Activated gamma-delta T cell treated with Interleukin-2 at 50 U/mL for 16 hours (primary cell): ENCODE results near the gene HOXB7.
A peak's percentile ranks its signal among the peaks of the same experiment; 100 is the strongest.

Source experiments
- DNase-seq: peaks from one replicate; pipeline ENCODE4 v3.0.0-alpha.2; 2020

HOXB7 gene

DNA sequence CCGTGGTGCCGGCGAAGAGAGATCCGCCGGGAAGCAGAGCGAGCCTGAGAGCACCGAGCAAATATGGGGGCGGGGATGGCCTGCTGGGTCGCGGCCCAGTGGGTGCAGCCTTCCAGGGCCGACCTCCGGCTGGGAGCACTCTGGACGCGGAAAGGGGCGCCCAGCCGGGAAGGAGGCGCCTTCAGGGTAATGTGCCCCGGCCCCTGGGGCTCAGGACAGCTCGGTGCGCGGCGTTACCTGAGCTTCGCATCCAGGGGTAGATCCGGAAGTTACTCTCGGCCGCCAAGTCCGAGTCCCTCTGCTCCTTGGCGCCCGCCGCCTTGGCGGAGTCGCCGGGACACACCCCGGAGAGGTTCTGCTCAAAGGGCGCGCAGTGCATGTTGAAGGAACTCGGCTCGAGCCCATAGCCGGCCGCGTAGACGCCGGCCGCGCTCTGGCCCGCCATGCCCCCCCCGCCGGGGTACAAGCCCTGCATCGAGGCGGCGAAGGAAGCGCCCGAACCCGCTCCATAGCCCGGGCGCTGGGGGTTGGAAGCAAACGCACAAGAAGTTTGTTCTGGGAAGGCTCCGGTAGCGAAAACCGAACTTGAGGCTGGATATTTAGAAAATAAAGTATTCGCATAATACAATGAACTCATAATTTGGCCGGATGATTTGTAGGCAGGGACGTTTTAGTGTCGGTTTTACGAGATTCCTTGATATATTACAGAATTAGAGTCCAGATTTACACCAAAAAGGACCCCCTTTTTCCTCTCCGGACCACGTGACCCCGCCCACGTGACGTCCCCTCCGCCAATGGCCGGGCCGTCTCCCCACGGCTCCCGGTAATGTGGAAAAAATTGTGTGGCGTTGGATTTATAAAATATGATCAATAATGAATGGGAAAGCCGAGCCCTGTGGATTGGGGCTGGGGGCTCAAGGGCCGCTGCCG, at the start of gene HOXB7:
TSS of gene HOXB7 (minus strand) at position 736 of the 930 bp plus-strand sequence. CDS start at position 637, 99 bp downstream.
- peak; percentile 58 for DNase-seq

DNA sequence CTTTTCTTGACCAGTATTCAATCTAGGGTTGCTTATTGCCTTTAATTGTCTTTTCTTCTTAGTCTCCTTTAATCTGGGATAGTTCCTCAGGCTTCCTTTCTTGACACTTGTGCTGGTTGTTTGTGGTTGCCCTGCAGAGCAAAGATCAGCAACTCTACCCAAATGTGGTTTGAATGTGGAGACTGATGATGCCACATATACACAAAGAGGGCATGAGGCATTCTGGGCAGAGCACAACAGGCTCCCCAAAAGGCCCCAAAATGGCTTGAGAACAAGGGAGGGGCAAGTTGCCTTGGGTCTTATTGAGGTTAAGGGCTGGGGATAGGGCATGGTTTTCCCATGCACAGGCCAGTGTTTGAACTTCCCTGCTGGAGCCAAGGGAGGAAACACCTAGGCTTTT, 45.1 kb upstream of the HOXB7 start:
- no peak for DNase-seq

DNA sequence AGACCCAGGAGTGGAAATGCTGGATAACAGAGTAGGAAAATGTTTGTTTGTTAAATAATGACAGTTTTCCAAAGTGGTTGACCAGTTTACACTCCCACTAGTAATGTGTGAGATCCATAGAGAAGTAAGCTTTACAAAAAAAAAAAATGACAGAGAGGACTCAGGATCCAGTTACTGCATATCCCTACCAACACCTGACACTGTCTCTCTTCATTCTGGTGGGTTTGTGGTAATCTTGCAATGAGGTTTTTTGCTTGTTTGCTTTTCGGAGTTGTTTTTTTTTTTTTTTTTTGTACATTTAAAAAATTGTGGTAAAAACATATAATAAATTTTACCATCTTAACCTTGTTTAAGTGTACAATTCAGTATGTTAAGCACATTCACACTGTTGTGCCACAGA, 38.9 kb upstream of the HOXB7 start:
- DNase-seq = no peak

DNA sequence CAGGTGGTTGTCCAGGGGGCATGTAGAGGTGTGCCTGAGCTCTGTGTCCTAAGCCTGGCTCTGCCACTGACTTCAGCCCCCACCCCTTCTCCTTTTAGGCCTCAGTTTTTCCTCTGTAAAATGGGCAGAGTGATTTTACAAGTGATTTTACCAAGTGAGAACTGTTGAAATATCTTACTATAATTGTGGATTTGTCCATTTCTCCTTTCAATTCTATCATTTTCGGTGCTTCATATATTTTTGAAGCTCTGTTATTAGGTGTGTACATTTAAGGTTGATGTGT, 37.1 kb upstream of the HOXB7 start:
- no peak for DNase-seq

DNA sequence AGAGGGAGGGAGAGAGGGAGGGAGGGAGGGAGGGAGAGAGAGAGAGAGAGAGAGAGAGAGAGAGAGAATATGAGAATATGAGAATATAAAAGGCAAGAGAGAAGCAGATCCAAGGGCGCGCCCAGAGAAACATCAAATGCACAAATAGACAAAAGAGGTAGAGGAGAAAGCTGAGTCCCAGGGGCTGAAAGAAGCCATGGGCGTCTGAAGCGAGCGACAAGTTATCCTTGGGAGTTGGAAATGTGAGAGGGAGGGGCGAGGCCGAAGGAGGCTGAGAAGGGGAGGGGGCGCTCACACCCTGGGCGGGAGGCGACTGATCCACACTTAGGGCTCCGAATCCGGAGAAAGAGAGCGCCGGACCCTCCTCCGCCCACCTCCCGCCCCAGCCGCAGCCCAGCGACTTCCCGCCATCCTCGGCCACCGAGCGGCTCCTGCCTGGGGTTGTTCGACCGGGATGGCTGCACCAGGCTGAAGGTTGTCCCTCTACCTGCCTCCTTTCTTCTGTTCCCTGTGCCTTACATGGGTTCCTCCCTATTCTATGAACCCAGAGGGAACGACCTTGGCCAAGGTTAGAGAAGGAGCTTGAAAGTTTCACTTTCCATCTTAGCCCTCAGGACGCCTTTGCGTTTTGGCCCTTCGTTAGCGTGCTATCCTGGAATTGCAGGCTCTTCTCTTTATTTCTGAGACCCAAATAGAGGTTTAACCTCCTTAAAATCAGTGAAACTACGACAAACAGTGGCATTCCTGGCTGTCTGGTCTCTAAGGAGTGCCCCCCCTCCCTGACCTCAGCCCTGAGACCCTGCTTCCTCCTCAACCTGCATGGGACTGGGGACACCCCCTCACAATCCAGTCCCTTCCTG, 36.5 kb upstream of the HOXB7 start:
- no peak for DNase-seq

DNA sequence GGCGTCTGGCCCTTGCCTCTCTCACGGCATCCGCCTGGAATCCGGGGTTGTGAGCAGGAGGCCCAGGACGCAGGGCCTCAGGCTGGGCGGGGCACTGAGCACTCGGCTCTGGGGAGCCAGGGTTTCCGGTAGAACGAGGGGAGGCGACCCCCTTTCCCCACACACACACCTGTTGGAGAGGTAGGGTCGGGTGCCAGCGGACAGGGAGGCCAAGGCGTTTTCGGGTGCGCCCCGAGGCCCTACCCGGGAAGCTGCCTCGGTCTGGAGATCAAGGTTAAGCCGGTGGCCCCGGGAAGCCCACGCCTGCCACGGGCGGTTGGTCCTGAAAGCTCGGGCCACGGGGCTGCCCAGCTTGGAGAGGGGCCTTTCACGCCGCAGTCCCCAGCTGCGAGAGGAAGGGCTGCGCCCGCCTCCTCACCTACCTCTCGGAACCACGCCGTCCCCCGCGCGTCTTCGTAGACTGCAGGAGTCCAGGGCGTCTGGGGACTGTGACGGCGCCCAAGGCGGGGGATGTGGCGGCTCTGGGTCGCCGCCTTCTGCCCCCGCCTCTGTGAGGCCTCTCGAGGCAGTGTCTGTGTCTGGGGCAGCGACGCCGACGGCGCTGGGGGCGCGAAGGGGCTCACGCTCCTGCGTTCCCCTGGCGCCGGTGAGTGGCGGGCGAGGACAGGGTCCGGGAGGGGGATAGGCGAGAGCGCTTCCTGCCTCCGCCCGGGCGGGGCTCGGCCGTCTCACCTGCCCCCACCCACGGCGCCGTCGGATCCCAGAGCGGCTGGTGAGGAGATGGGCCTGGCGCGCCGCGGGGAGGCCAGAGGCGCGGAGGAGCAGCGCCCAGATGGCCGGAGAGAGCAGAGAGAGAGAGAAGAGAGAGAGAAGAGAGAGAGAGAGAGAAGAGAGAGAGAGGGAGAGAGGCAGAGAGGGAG, 35.6 kb upstream of the HOXB7 start:
- no peak for DNase-seq

DNA sequence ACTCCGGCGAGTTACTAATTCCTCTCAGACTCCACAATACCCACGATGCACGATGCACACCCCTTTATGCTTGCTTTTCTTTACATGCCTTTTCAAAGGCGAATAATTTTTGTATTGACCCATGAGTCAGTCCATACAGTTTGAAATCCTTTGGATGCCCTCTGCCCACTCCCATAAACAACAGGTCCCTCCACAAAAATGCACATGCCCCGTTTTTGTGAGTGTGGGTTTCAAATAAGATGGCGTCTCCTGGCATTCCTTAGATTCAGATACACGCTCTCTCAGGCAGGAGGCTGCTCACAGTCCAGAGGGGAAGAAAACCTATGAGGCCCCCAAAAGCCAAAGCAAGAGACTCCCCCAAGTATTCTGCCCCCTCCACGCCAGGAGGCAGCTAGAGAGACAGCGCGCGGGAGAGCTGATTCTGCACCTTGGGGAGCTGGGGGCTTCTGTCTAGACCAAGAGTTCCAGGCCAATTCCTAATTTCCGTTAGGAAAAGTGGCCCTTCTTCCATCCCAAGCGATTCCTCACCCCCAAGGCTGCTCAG, 34.9 kb upstream of the HOXB7 start:
- no peak for DNase-seq

DNA sequence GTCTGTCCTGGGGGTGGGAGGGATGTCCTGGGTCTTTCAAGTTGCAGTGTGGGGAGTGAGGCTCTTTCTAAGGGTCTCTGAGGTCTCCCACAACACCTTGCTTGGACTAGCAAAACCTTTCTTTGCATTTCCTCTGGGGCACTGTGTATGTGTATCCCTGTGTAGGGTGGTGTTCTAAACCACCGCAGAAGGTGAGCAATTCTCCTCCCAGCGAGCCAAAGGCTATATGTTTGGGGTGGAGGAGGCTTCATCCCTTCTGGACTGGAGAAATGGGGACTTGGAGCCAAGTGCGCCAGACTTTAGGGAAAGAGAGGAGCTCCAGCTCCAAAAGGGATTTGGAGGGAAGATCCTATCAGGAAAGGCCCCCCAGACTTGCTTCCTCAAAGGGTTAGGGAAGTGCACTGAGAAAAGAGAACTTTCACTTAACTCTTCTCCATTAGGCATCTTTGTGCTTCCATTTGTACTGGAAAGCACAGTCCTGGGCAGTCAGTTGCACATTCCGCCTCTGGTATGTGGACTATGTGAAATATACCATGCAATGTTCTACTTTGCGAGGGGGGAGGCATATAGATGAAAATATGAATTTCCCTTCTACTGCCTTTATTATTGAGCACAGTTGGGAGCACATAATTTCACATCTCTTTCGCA, 34.2 kb upstream of the HOXB7 start:
- DNase-seq = no peak

DNA sequence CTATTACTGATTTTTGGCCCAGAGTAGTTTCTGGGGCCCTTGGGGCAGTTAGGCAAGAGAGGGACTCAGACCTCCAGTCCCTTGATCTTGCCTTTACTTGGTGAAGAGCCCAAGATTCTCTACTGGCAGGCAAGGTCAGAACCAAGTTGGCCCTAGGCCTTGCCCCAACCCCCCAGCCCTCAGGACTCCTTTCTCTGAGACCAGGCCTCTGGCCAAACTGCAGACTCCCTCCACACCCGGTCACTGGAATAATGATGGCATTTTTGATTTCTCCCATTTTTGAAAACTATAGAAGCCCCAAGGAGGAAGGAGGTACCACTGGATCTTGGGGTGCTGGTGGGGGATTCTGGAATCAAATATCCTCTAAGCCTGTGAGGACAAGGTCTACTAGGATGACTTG, 33.3 kb upstream of the HOXB7 start:
- DNase-seq = no peak

DNA sequence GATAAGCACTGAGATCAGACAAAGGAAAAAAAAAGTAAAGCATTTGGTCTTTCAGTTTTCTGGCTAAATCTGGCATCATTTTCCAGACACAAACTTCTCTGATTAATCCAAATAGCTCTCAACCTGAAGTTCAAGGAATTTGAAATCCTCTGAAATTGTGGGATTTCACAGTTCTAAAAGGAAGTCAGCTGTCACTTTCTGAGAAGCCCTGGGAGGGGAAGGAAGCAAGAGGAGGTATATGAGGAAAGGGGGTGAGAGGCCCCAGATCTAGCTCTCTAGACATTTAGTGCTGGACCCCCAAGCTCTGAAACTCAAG, 32.8 kb upstream of the HOXB7 start:
- no peak for DNase-seq

DNA sequence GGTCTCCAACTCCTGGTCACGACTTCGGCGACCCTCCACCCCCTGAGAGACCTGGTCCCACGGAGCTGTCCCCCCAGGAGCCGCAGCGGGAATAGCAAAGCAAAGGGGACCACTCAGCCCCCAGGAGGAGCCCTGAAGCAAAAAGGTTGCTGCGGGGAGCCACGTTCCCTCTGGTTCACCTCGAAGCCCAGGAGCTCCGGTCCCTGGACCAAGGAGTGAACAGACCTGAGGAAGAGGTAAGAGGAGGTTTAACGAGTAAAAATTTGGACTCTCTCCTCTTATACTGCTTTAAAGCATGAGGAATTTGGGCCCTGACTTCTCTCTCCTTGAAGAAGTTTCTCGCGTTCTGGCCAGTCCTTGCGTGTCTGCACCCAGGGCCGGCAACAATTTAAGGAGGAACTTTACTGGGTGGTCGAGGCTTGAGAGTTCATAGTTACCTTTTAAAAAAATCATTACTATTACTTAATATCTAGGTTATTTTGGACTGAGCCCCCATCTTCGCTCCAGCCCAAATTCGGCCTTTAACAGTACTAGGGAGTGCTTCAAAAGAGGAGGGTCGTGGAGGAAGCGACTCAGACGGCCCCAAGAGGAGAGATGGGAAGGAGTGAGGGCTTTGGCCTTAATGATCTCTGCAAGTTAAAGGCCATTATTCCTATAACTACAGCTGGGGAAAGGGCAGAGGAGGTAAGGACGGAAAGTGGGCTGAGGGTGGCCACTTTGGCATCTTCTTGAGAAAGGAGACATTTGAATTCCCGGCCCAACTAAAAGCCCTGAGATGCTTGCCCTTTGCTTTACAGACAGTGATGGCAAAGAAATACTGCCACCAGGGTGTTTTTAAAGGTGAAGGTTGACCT, 32.3 kb upstream of the HOXB7 start:
- no peak for DNase-seq

DNA sequence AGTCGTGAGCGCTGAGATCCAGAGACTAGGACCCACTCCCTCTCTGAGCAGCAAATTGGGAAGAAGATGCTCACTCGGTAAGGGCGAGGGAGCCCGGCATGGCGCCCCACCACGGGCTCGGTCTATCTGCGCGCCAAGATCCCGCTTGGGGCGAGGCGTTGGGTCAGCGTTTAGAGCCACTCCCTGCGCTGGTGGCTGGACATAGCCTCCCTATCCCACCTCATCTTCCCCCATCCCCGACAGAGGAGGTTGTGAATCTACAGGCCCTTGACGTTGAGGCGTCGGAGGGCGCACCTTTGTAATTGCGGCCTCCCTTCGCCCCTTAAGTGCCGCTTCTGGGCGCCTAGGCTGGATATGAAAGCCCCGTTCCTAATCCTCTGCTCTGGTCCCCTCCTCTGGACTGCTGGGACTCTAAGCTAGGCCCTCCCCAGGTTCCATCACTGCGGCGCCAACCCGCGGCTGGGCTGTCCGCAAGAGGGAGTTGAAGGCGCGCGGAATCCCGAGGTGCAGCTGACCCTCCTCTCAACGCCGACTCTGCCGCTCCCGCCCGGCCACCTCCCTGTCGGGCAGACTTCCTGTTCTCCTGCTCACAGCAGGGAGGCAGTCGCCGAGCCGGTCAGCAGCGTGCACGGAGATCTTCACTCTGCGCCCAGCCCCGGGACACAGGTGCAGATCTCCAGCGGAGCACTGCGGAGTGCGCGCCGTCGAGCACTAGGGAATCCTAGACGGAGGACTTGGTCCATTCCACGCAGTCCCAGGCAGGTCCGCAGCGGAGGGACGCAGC, 31.4 kb upstream of the HOXB7 start:
- DNase-seq = no peak

DNA sequence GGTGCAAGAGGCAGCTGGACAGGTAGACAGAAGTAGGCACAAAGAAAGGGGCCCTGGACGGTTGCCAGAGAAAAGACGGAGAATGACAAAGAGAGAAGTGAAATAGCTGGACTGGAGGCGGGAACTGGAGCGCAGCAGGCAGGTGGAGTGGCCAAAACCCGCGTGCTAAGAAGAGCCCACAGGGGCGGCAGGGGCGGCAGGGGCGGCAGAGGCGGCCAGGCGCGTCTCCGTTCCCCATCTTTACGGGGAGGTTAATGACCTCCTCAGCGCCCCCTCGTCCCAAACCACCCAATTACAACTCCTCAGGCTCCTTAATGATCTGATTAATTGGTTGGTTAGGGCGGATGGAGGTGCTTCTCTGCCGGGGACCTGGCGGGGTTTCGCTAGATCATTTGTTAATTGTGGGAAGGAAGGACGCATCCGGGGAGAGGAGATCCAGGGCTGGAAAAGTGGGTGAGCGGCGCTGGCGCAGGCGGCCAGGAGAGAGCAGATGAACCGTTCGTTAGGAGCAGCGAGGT, 30.8 kb upstream of the HOXB7 start:
- no peak for DNase-seq

DNA sequence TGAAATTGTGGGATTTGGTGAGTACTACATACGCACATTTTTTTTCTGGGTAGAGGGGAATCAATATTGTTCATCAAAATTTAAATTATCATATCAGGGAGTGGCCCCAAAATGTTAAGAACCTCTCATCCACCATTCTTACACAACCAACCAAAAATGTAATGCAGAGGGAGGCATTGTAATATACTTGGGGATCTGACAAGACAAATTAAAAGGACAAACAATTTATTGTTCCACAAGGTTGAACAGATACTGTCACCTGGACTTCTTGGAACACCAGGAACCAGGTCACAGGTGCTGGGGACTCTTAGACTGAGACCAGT, 30.0 kb upstream of the HOXB7 start:
- DNase-seq = no peak

DNA sequence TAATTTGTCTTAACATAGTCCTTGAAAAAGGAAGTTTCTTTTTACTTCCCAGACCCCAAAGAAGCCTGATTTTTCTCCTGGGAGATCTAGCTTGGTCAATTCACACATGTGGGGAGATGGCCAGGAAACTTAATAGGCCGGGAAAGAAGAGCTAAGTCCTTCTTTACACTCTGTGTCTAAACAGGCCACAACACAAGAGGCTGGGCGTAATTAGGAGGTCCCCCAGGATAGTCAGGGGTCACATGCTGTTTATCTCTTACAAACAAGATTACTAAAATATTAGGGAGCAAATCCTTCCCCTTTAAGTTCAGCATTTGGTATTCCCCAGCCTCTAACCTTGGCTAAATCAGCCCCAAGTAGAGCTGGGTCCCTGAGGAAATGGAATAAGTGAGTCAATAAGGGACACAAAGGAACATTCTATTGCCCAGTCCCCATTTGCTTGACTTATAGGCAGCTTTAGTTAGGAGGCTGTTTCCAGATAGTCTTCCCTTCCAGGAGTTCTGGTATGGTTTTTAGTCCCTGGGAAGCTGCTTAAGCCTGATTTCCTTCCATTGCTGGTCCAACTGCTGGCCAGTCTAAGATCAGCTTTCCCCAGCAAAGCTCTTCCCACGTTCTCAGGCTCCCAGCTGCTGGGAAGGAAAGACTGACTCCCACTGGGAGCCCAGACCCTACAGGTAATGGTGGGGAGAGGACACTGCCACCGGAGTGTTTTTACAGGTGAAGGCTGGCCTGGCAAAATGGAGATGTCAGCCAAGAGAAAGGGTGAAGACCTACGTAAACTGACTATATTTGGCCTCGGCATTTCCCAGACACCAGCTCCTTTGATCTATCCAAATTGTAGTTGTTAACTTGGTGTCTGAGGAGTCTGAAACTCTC, 29.4 kb upstream of the HOXB7 start:
- DNase-seq = no peak

DNA sequence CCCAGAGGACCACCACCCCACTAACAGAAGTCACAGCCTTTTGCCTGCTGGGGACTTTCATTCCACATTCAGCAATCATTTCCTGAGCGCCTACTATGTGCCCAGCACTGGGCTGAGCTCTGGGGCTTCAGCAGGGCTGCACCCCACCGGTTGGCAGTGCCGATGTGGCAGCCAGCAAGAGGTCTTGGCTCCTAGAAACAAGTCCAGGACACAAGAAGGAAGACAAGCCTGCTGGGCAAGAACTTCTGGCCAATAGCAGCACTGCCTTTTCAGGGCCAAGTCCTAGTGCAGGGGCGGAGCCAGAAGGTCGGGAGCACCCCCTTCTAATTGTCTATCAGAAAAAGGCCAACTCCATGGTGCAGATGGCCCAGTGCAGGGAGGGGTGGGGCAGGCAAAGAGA, 28.3 kb upstream of the HOXB7 start:
- DNase-seq = no peak

DNA sequence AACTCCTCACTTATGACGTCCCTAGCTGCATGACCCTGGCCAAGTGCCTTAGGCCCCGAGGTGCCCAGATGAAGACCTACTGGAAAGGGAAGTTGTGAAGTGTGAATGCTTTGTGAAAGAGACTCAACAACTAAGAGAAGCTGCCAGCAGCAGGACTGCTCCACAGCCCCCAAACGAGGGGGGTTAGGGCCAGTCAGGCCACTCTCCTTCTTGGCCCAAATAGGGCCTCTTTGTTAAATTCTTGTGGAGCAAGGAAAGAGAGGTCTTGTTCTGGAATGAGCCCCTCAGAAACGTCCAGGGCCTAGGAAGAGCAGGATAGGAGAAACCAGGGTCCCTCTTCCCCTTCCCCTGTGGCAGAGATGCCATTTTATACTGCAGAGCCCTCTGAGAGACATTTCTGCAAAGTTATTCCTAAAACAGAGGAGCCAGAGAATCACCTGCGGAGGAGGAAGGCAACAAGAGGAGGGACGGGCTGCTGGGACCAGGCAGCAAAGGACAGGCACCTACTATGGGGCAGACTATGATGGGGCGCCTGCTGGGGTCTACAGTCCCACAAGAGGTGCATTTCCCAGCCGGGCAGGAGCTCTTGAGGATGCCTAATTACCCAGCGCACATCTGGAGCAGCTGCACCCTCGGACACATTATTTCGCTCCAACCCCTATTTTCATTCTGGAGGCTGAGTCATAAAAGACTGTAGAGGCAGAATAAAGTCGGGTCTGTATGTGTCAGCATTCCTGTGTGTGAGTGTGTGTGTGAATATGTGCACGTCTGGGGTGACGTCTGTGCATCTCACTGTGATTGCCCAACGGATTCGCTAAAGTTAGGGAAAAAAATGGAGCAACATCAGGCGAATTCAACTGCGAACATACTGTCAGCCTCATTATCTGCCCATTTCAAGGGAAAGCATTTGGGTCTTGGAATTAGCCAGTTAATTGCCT, 26.8 kb upstream of the HOXB7 start:
- DNase-seq = no peak
